ENCODE data around the gene DOC2B.

- TF ChIP-seq TCF7 (CRISPR knock-in tag; IDR thresholded peaks at IDR 0.05; ENCODE audit: low read depth) (no peak), CTCF (IDR thresholded peaks at IDR 0.05) (no peak), NFYB (CRISPR knock-in tag; conservative IDR thresholded peaks at IDR 0.05; ENCODE audit: low read depth) (no peak), SMAD3 (CRISPR knock-in tag; IDR thresholded peaks at IDR 0.05; ENCODE audit: borderline replicate concordance) (no peak), USF2 (CRISPR knock-in tag; IDR thresholded peaks at IDR 0.05) (no peak)
Observed at GRCh38 chr17:151004-151403, 30.4 kb downstream of the DOC2B start.
